ENCODE results near the gene CCDC172. TPM values are rescaled to one million over a fixed set of nuclear protein-coding genes. Genes with fewer than 3 reads are reported as not detected.

The CCDC172 gene
- total and polyA plus RNA-seq, 5 donors = not detected

- Histone ChIP-seq H3K4me1 (ENCODE audit: control insufficient read depth, insufficient read depth, low read length) (no peaks in the 10 kb centered on the region), H3K27ac (ENCODE audit: low read length) (no peak overlapping the region), H3K4me3 (ENCODE audit: low read length) (no peak overlapping the region), H3K9me3 (ENCODE audit: control insufficient read depth, low read length) (no peaks in the 10 kb centered on the region), H3K27me3 (ENCODE audit: control insufficient read depth, insufficient read depth) (no peaks in the 10 kb centered on the region)
- 60% methylated on average over 2 of the region's 2 CpGs for WGBS
- intact Hi-C loops (cut with DNase I) = no loop called here
- DNase-seq (no peak), ATAC-seq (no peak)
These were observed 7.6 kb downstream of the CCDC172 start for GRCh38 chr10:116331815-116332214.

- ATAC-seq (no peak), DNase-seq (no peak)
- Histone ChIP-seq H3K4me3 (ENCODE audit: low read length) (no peak overlapping the region), H3K27ac (ENCODE audit: low read length) (no peak overlapping the region), H3K9me3 (ENCODE audit: control insufficient read depth, low read length) (no peaks in the 10 kb centered on the region), H3K4me1 (ENCODE audit: control insufficient read depth, insufficient read depth, low read length) (no peaks in the 10 kb centered on the region), H3K27me3 (ENCODE audit: control insufficient read depth, insufficient read depth) (no peaks in the 10 kb centered on the region)
- intact Hi-C loops (cut with DNase I) = no loop called here
- 72% methylated on average over 2 of the region's 2 CpGs for WGBS
These were observed 12.6 kb downstream of the CCDC172 start for GRCh38 chr10:116336866-116337265.

- Histone ChIP-seq H3K4me1 (ENCODE audit: control insufficient read depth, insufficient read depth, low read length) (no peaks in the 10 kb centered on the region), H3K4me3 (ENCODE audit: low read length) (no peak overlapping the region), H3K27ac (ENCODE audit: low read length) (no peak overlapping the region), H3K27me3 (ENCODE audit: control insufficient read depth, insufficient read depth) (no peaks in the 10 kb centered on the region), H3K9me3 (ENCODE audit: control insufficient read depth, low read length) (no peaks in the 10 kb centered on the region)
- ATAC-seq (no peak), DNase-seq (no peak)
- intact Hi-C loops (cut with DNase I) = no loop called here
These were observed 27.9 kb downstream of the CCDC172 start for GRCh38 chr10:116352125-116352524.

- ATAC-seq (no peak), DNase-seq (no peak)
- H3K27me3 ChIP-seq (ENCODE audit: control insufficient read depth, insufficient read depth) = no peaks in the 10 kb centered on the region
- intact Hi-C loops (cut with DNase I) = no loop called here
- no peaks in the 10 kb centered on the region for H3K4me1 ChIP-seq (ENCODE audit: control insufficient read depth, insufficient read depth, low read length)
- 74% methylated on average over 4 of the region's 4 CpGs for WGBS
- no peaks in the 10 kb centered on the region for H3K9me3 ChIP-seq (ENCODE audit: control insufficient read depth, low read length)
- no peak overlapping the region for H3K4me3 ChIP-seq (ENCODE audit: low read length)
- H3K27ac ChIP-seq (ENCODE audit: low read length) = no peak overlapping the region
These were observed 29.6 kb downstream of the CCDC172 start for GRCh38 chr10:116353817-116354216.

- Histone ChIP-seq H3K9me3 (ENCODE audit: control insufficient read depth, low read length) (no peaks in the 10 kb centered on the region), H3K27me3 (ENCODE audit: control insufficient read depth, insufficient read depth) (no peaks in the 10 kb centered on the region), H3K4me3 (ENCODE audit: low read length) (no peak overlapping the region), H3K4me1 (ENCODE audit: control insufficient read depth, insufficient read depth, low read length) (no peaks in the 10 kb centered on the region), H3K27ac (ENCODE audit: low read length) (no peak overlapping the region)
- intact Hi-C loops (cut with DNase I) = no loop called here
- ATAC-seq = no peak
- WGBS = 92% methylated on average over 2 of the region's 2 CpGs
- DNase-seq = no peak
These were observed 31.1 kb downstream of the CCDC172 start for GRCh38 chr10:116355341-116355740.

- Histone ChIP-seq H3K27me3 (ENCODE audit: control insufficient read depth, insufficient read depth) (no peaks in the 10 kb centered on the region), H3K9me3 (ENCODE audit: control insufficient read depth, low read length) (no peaks in the 10 kb centered on the region), H3K27ac (ENCODE audit: low read length) (no peak overlapping the region), H3K4me1 (ENCODE audit: control insufficient read depth, insufficient read depth, low read length) (no peaks in the 10 kb centered on the region), H3K4me3 (ENCODE audit: low read length) (no peak overlapping the region)
- WGBS = 84% methylated on average over 4 of the region's 4 CpGs
- intact Hi-C loops (cut with DNase I) = no loop called here
- ATAC-seq = no peak
- no peak for DNase-seq
These were observed 32.6 kb downstream of the CCDC172 start for GRCh38 chr10:116356833-116357232.

- ATAC-seq = no peak
- no peaks in the 10 kb centered on the region for H3K27me3 ChIP-seq (ENCODE audit: control insufficient read depth, insufficient read depth)
- no peak overlapping the region for H3K4me3 ChIP-seq (ENCODE audit: low read length)
- no peaks in the 10 kb centered on the region for H3K9me3 ChIP-seq (ENCODE audit: control insufficient read depth, low read length)
- DNase-seq = no peak
- no peaks in the 10 kb centered on the region for H3K4me1 ChIP-seq (ENCODE audit: control insufficient read depth, insufficient read depth, low read length)
- no peak overlapping the region for H3K27ac ChIP-seq (ENCODE audit: low read length)
- intact Hi-C loops (cut with DNase I) = no loop called here
These were observed 40.6 kb downstream of the CCDC172 start for GRCh38 chr10:116364868-116365267.

- no peak overlapping the region for H3K4me3 ChIP-seq (ENCODE audit: low read length)
- no peak overlapping the region for H3K27ac ChIP-seq (ENCODE audit: low read length)
- no peaks in the 10 kb centered on the region for H3K4me1 ChIP-seq (ENCODE audit: control insufficient read depth, insufficient read depth, low read length)
- 20% methylated on average over 1 of the region's 1 CpG for WGBS
- ATAC-seq (no peak), DNase-seq (no peak)
- H3K9me3 ChIP-seq (ENCODE audit: control insufficient read depth, low read length) = no peaks in the 10 kb centered on the region
- no peaks in the 10 kb centered on the region for H3K27me3 ChIP-seq (ENCODE audit: control insufficient read depth, insufficient read depth)
- intact Hi-C loops (cut with DNase I) = no loop called here
These were observed 47.5 kb downstream of the CCDC172 start for GRCh38 chr10:116371737-116372136.

- Histone ChIP-seq H3K27ac (ENCODE audit: low read length) (no peak overlapping the region), H3K27me3 (ENCODE audit: control insufficient read depth, insufficient read depth) (no peaks in the 10 kb centered on the region), H3K9me3 (ENCODE audit: control insufficient read depth, low read length) (no peaks in the 10 kb centered on the region), H3K4me1 (ENCODE audit: control insufficient read depth, insufficient read depth, low read length) (no peaks in the 10 kb centered on the region), H3K4me3 (ENCODE audit: low read length) (no peak overlapping the region)
- whole genome bisulfite sequencing = 81% methylated on average over 5 of the region's 5 CpGs
- no peak for ATAC-seq
- intact Hi-C loops (cut with DNase I) = loop anchor here in 3 of 4 donors (10.0 kb wide), 4 partner anchors 667 to 1237 kb away; no protein-coding TSS in a partner anchor
- DNase-seq = no peak
These were observed 58.0 kb downstream of the CCDC172 start for GRCh38 chr10:116382290-116382689.

GRCh38 chr10:116385311-116385710, 61.1 kb downstream of the CCDC172 start:
- DNase-seq (no peak), ATAC-seq (no peak)
- Histone ChIP-seq H3K9me3 (ENCODE audit: control insufficient read depth, low read length) (no peaks in the 10 kb centered on the region), H3K27ac (ENCODE audit: low read length) (no peak overlapping the region), H3K4me3 (ENCODE audit: low read length) (no peak overlapping the region), H3K27me3 (ENCODE audit: control insufficient read depth, insufficient read depth) (no peaks in the 10 kb centered on the region), H3K4me1 (ENCODE audit: control insufficient read depth, insufficient read depth, low read length) (no peaks in the 10 kb centered on the region)
- 85% methylated on average over 2 of the region's 2 CpGs for WGBS
- intact Hi-C loops (cut with DNase I) = loop anchor here (5.0 to 10.0 kb wide), 5 partner anchors 671 to 1241 kb away; no protein-coding TSS in a partner anchor

- no peak overlapping the region for H3K27ac ChIP-seq (ENCODE audit: low read length)
- no peaks in the 10 kb centered on the region for H3K4me1 ChIP-seq (ENCODE audit: control insufficient read depth, insufficient read depth, low read length)
- WGBS = 2% methylated on average over 1 of the region's 1 CpG
- no peak for DNase-seq
- no peak for ATAC-seq
- H3K27me3 ChIP-seq (ENCODE audit: control insufficient read depth, insufficient read depth) = no peaks in the 10 kb centered on the region
- H3K9me3 ChIP-seq (ENCODE audit: control insufficient read depth, low read length) = no peaks in the 10 kb centered on the region
- intact Hi-C loops (cut with DNase I) = loop anchor here (5.0 to 10.0 kb wide), 5 partner anchors 671 to 1241 kb away; no protein-coding TSS in a partner anchor
- H3K4me3 ChIP-seq (ENCODE audit: low read length) = no peak overlapping the region
These were observed 62.0 kb downstream of the CCDC172 start for GRCh38 chr10:116385994-116386809.

Measured in right cardiac atrium (tissue), 5 donors.